Measurements from ENCODE around the gene NAT16. TPM values are rescaled to one million over a fixed set of nuclear protein-coding genes. Genes with fewer than 3 reads are reported as not detected.
A peak's percentile ranks its signal among the peaks of the same experiment; 100 is the strongest.

Gene NAT16
- total and polyA plus RNA-seq, 2 of the 8 experiments (the other 6 are each of a cell fraction or from before 2014, with no cell fraction given) = 0.26 to 0.84 TPM

GRCh38 chr7:101172854-101173751 is 7.0 kb downstream of the NAT16 start:
- CTCF ChIA-PET (ENCODE audit: partially characterized antibody) = interaction anchor here (0.7 to 6.0 kb wide), 17 partner anchors 9 to 270 kb away, joined by 3 to 90 read pairs (median 5); partner anchors contain the start of genes CLDN15 and FIS1
- no peak overlapping the region for H4K5ac ChIP-seq (ENCODE audit: insufficient read length, low read depth, low read length)
- DNase-seq (ENCODE audit: low read depth in 1 of 2, low spot score in 2 of 2) = peak in 1 of 2 experiments; percentile 64
- peak; percentile 54 for TF ChIP-seq RNF2 (IDR thresholded peaks at IDR 0.05; ENCODE audit: borderline replicate concordance, low read depth, low read length, missing control alignments, poor library complexity, severe bottlenecking)
- no peak for TF ChIP-seq CREB1 (IDR thresholded peaks at IDR 0.05)
- no peak for TF ChIP-seq NANOG (IDR thresholded peaks at IDR 0.05; ENCODE audit: insufficient read depth, low read depth, low read length, poor library complexity, severe bottlenecking)
- TF ChIP-seq KDM4A (IDR thresholded peaks at IDR 0.05; ENCODE audit: low read depth, low read length, severe bottlenecking) = peak; percentile 53
- TF ChIP-seq JUN (IDR thresholded peaks at IDR 0.05; ENCODE audit: low read depth, low read length) = no peak
- no peak for TF ChIP-seq TCF12 (IDR thresholded peaks at IDR 0.05; ENCODE audit: low read depth, low read length)
- no peak for TF ChIP-seq POLR2A (IDR thresholded peaks at IDR 0.05; ENCODE audit: control extremely low read depth in 1 of 2, low read depth in 2 of 2, low read length in 2 of 2)
- no peak for TF ChIP-seq CHD1 (IDR thresholded peaks at IDR 0.05; ENCODE audit: low read depth, low read length)
- no peak for TF ChIP-seq MAFK (IDR thresholded peaks at IDR 0.05; ENCODE audit: low read depth, low read length)
- TF ChIP-seq CTBP2 (IDR thresholded peaks at IDR 0.05; ENCODE audit: borderline replicate concordance, insufficient read depth, insufficient read length, low read length) = no peak
- no peak for TF ChIP-seq EP300 (IDR thresholded peaks at IDR 0.05; ENCODE audit: borderline replicate concordance in 1 of 2, low read depth in 2 of 2, low read length in 2 of 2)

More at GRCh38 chr7:101172854-101173751, 7.0 kb downstream of the NAT16 start:
- no peak overlapping the region for H2BK15ac ChIP-seq (ENCODE audit: low read length)
- peaks cover 19% of the 10 kb centered on the region for H3K23me2 ChIP-seq (ENCODE audit: low read depth, low read length)
- no peak overlapping the region for H2BK20ac ChIP-seq (ENCODE audit: low read length)
- H3K4me1 ChIP-seq (replicated peaks in 1 of 4; ENCODE audit: control insufficient read depth in 3 of 4, insufficient read depth in 4 of 4, low read length in 3 of 4) = peaks cover 11 to 54% (median 39%) of the 10 kb centered on the region in 4 experiments
- no peaks in the 10 kb centered on the region for H3K79me1 ChIP-seq (ENCODE audit: low read depth, low read length)
- no peaks in the 10 kb centered on the region for H3K36me3 ChIP-seq (ENCODE audit: control insufficient read depth in 2 of 4, insufficient read depth in 4 of 4, low read length in 3 of 4)
- FAIRE-seq = no peak
- H3K14ac ChIP-seq (ENCODE audit: insufficient read length) = no peak overlapping the region
- H3K4me2 ChIP-seq (ENCODE audit: insufficient read depth in 1 of 2, low read depth in 2 of 2, low read length in 2 of 2) = peak overlapping the region; percentile 44 to 95
- no peak overlapping the region for H2AK5ac ChIP-seq (ENCODE audit: low read depth, low read length)
- H3K4me3 ChIP-seq (ENCODE audit: extremely low read depth in 1 of 4, insufficient read depth in 2 of 4, low read depth in 3 of 4, low read length in 4 of 4) = peak overlapping the region; percentile 1 to 68 (median 29); a peak in 7 of 8 replicates
- no peak overlapping the region for H2AFZ ChIP-seq (ENCODE audit: low read length)
- no peaks in the 10 kb centered on the region for H3K79me2 ChIP-seq (ENCODE audit: control insufficient read depth in 1 of 2, insufficient read depth in 2 of 2, low read length in 2 of 2)
- WGBS, 2 experiments (ENCODE audit: extremely low coverage in 1 of 2, insufficient coverage in 1 of 2, insufficient read length in 1 of 2, insufficient replicate concordance in 2 of 2, low coverage in 1 of 2, low lambda C conversion rate in 2 of 2, missing lambda C conversion rate in 1 of 2) = 4% methylated on average over 47 of the region's 53 CpGs; no CpG with 5 or more reads in 1 of the 2 experiments
- no peak overlapping the region for H2BK120ac ChIP-seq (replicated peaks; ENCODE audit: low read depth, low read length)
- no peak overlapping the region for H3K18ac ChIP-seq (ENCODE audit: extremely low read depth, low read length)
- H3K56ac ChIP-seq (replicated peaks; ENCODE audit: insufficient read length, low read depth, low read length) = no peak overlapping the region
- peaks cover 61 to 99% (median 93%) of the 10 kb centered on the region in 4 experiments for H3K27me3 ChIP-seq (replicated peaks in 1 of 4; ENCODE audit: control insufficient read depth in 3 of 4, extremely low read depth in 1 of 4, insufficient read depth in 3 of 4, low read length in 3 of 4)
- H2BK12ac ChIP-seq (ENCODE audit: low read depth, low read length) = peak overlapping the region; percentile 94; the same call in 1 of the 2 replicates
- H4K20me1 ChIP-seq (replicated peaks in 1 of 2; ENCODE audit: control insufficient read depth in 1 of 2, insufficient read depth in 2 of 2, low read length in 2 of 2) = peaks cover 0 to 9% of the 10 kb centered on the region in 2 experiments
- H2BK5ac ChIP-seq (ENCODE audit: low read depth, low read length) = 0 out of 2 replicates have a peak overlapping the region, but pooled peaks have one; percentile 63
- POLR2A ChIA-PET (ENCODE audit: partially characterized antibody) = interaction anchor here (0.7 to 2.3 kb wide), 11 partner anchors 8 to 122 kb away, joined by 3 to 8 read pairs (median 4); partner anchors contain the start of genes AP1S1, TRIM56, VGF and ZNHIT1
- peak overlapping the region; percentile 38 for H4K91ac ChIP-seq (replicated peaks; ENCODE audit: insufficient read length, low read length)
- no peak overlapping the region for H3K9ac ChIP-seq (replicated peaks in 1 of 4; ENCODE audit: extremely low read depth in 1 of 4, low read depth in 3 of 4, low read length in 3 of 4)
- H3K23ac ChIP-seq (ENCODE audit: insufficient read length) = no peak overlapping the region
- H3K9me3 ChIP-seq (ENCODE audit: insufficient read depth in 2 of 2, low read depth in 1 of 2, low read length in 1 of 2) = no peaks in the 10 kb centered on the region
- H3K4ac ChIP-seq (replicated peaks; ENCODE audit: insufficient read length, low read depth, low read length) = no peak overlapping the region
- no peak overlapping the region for H3K27ac ChIP-seq (ENCODE audit: low read depth, low read length)
- H4K8ac ChIP-seq (ENCODE audit: extremely low read depth, insufficient read depth, low read length) = no peak overlapping the region

Data from H1 (cell line).